H1 (cell line): ENCODE results near the gene MELK. TPM values are rescaled to one million over a fixed set of nuclear protein-coding genes. Genes with fewer than 3 reads are reported as not detected.

ENCODE experiments used
- CBX8 ChIP-seq: fragments of 300-800, 300-1000 bp; sonication (generic); IDR thresholded peaks from 2 replicates; pipeline ENCODE4 v1.7.1; 2016; ENCODE audit warnings: low read depth, low read length, borderline replicate concordance
- CEBPB ChIP-seq: IDR thresholded peaks from 2 replicates; pipeline ENCODE4 v1.6.1; 2012; ENCODE audit warnings: low read depth, low read length
- KDM5A ChIP-seq: fragments of 200-600 bp; IDR thresholded peaks from 2 replicates; pipeline ENCODE4 v1.7.1; 2012; ENCODE audit warnings: mild to moderate bottlenecking, low read length, inconsistent platforms, mixed read lengths
- SP4 ChIP-seq: IDR thresholded peaks from 2 replicates; pipeline ENCODE4 v1.6.1; 2012; ENCODE audit warnings: low read length, inconsistent platforms
- TBP ChIP-seq: IDR thresholded peaks from 2 replicates; pipeline ENCODE4 v1.6.1; 2011; ENCODE audit warnings: low read depth, low read length, improper control_type of control experiment
- TCF12 ChIP-seq: IDR thresholded peaks from 2 replicates; pipeline ENCODE4 v1.6.1; 2011; ENCODE audit warnings: low read depth, mild to moderate bottlenecking, low read length
- polyA plus RNA-seq, 7 experiments: library from polyadenylated mRNA; depleted of rRNA in 3 of 7; stranded (reverse) in 5 of 7; unstranded in 2 of 7; fragments of >200 nt in 5 of 7; fragments of 200-250 nt in 2 of 7; gene quantifications; 1 replicate in 5 of 7; 2 replicates in 1 of 7; 4 replicates in 1 of 7; pipeline versions ENCODE4 v1.2.1 to v1.2.3, GENCODE V29; 2011 to 2013; ENCODE audit warnings: missing spikeins in 2 of 7, mixed read lengths in 2 of 7
- total RNA-seq: library from RNA; stranded (reverse); fragmentation: NEBNext Ultra II Directional; extraction: Animal tissue kit (Norgen Biotek cat#: 25700); gene quantifications from 2 replicates; pipeline ENCODE4 v1.2.1, GENCODE V29; 2021
- TF ChIP-seq, protein P1 (sequence below): fragments of 300-600 bp; sonication (generic); IDR thresholded peaks from 2 replicates; pipeline ENCODE4 v1.7.1; 2012; ENCODE audit warnings: low read length, moderate library complexity, mild to moderate bottlenecking, inconsistent platforms; ENCODE audit not compliant: insufficient replicate concordance
- TF ChIP-seq, protein P2 (sequence below), 3 experiments: IDR thresholded peaks; 1 replicate in 2 of 3; 2 replicates in 1 of 3; pipeline versions ENCODE4 v1.5.1 to v1.6.1; 2011; ENCODE audit warnings: low read length in 3 of 3, mild to moderate bottlenecking in 3 of 3, inconsistent platforms in 2 of 3, low read depth in 1 of 3, moderate library complexity in 1 of 3; ENCODE audit not compliant: insufficient read depth in 1 of 3; ENCODE audit errors: control extremely low read depth in 1 of 3

The MELK gene
- total and polyA plus RNA-seq, 2 of the 8 experiments (the other 6 are each of a cell fraction or from before 2014, with no cell fraction given) = 26.2 to 53.1 TPM

DNA sequence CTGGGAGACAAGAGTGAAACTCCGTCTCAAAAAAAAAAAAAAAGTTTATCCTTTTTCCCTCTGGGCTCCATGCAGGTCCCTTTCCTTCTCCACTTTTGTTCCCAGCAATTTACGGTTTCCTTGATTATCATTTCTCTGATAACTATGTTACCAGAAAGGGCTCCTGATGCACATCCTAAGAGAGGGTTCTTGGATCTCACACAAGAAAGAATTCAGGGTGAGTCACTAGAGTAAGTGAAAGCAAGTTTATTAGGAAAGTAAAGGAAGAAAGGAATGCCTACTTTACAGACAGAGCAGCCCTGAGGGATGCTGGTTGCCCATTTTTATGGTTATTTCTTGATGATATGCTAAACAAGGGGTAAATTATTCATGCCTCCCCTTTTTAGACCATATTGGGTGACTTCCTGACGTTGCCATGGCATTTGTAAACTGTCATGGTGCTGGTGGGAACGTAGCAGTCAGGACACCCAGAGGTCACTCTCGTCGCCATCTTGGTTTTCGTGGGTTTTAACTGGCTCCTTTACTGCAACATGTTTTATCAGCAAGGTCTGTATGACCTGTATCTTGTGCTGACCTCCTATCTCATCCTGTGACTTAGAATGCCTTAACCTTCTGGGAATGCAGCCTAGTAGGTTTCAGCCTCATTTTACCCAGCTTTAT, 13.5 kb upstream of the MELK start (continued):
- TF ChIP-seq, protein P1, sequence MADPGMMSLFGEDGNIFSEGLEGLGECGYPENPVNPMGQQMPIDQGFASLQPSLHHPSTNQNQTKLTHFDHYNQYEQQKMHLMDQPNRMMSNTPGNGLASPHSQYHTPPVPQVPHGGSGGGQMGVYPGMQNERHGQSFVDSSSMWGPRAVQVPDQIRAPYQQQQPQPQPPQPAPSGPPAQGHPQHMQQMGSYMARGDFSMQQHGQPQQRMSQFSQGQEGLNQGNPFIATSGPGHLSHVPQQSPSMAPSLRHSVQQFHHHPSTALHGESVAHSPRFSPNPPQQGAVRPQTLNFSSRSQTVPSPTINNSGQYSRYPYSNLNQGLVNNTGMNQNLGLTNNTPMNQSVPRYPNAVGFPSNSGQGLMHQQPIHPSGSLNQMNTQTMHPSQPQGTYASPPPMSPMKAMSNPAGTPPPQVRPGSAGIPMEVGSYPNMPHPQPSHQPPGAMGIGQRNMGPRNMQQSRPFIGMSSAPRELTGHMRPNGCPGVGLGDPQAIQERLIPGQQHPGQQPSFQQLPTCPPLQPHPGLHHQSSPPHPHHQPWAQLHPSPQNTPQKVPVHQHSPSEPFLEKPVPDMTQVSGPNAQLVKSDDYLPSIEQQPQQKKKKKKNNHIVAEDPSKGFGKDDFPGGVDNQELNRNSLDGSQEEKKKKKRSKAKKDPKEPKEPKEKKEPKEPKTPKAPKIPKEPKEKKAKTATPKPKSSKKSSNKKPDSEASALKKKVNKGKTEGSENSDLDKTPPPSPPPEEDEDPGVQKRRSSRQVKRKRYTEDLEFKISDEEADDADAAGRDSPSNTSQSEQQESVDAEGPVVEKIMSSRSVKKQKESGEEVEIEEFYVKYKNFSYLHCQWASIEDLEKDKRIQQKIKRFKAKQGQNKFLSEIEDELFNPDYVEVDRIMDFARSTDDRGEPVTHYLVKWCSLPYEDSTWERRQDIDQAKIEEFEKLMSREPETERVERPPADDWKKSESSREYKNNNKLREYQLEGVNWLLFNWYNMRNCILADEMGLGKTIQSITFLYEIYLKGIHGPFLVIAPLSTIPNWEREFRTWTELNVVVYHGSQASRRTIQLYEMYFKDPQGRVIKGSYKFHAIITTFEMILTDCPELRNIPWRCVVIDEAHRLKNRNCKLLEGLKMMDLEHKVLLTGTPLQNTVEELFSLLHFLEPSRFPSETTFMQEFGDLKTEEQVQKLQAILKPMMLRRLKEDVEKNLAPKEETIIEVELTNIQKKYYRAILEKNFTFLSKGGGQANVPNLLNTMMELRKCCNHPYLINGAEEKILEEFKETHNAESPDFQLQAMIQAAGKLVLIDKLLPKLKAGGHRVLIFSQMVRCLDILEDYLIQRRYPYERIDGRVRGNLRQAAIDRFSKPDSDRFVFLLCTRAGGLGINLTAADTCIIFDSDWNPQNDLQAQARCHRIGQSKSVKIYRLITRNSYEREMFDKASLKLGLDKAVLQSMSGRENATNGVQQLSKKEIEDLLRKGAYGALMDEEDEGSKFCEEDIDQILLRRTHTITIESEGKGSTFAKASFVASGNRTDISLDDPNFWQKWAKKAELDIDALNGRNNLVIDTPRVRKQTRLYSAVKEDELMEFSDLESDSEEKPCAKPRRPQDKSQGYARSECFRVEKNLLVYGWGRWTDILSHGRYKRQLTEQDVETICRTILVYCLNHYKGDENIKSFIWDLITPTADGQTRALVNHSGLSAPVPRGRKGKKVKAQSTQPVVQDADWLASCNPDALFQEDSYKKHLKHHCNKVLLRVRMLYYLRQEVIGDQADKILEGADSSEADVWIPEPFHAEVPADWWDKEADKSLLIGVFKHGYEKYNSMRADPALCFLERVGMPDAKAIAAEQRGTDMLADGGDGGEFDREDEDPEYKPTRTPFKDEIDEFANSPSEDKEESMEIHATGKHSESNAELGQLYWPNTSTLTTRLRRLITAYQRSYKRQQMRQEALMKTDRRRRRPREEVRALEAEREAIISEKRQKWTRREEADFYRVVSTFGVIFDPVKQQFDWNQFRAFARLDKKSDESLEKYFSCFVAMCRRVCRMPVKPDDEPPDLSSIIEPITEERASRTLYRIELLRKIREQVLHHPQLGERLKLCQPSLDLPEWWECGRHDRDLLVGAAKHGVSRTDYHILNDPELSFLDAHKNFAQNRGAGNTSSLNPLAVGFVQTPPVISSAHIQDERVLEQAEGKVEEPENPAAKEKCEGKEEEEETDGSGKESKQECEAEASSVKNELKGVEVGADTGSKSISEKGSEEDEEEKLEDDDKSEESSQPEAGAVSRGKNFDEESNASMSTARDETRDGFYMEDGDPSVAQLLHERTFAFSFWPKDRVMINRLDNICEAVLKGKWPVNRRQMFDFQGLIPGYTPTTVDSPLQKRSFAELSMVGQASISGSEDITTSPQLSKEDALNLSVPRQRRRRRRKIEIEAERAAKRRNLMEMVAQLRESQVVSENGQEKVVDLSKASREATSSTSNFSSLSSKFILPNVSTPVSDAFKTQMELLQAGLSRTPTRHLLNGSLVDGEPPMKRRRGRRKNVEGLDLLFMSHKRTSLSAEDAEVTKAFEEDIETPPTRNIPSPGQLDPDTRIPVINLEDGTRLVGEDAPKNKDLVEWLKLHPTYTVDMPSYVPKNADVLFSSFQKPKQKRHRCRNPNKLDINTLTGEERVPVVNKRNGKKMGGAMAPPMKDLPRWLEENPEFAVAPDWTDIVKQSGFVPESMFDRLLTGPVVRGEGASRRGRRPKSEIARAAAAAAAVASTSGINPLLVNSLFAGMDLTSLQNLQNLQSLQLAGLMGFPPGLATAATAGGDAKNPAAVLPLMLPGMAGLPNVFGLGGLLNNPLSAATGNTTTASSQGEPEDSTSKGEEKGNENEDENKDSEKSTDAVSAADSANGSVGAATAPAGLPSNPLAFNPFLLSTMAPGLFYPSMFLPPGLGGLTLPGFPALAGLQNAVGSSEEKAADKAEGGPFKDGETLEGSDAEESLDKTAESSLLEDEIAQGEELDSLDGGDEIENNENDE = no peak
- TF ChIP-seq TBP = no peak
- TF ChIP-seq KDM5A = no peak
- TF ChIP-seq, protein P2, sequence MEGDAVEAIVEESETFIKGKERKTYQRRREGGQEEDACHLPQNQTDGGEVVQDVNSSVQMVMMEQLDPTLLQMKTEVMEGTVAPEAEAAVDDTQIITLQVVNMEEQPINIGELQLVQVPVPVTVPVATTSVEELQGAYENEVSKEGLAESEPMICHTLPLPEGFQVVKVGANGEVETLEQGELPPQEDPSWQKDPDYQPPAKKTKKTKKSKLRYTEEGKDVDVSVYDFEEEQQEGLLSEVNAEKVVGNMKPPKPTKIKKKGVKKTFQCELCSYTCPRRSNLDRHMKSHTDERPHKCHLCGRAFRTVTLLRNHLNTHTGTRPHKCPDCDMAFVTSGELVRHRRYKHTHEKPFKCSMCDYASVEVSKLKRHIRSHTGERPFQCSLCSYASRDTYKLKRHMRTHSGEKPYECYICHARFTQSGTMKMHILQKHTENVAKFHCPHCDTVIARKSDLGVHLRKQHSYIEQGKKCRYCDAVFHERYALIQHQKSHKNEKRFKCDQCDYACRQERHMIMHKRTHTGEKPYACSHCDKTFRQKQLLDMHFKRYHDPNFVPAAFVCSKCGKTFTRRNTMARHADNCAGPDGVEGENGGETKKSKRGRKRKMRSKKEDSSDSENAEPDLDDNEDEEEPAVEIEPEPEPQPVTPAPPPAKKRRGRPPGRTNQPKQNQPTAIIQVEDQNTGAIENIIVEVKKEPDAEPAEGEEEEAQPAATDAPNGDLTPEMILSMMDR (IDR thresholded peaks at IDR 0.05; ENCODE audit: control extremely low read depth in 1 of 3, insufficient read depth in 1 of 3, low read depth in 1 of 3, low read length in 3 of 3) = no peak
- TF ChIP-seq SP4 = no peak
- TF ChIP-seq TCF12 = no peak
- TF ChIP-seq CBX8 = no peak
- 0 out of 2 replicates have a peak, but pooled peaks have one; percentile 14 for TF ChIP-seq CEBPB
